VCaP (cell line): ENCODE measurements around the gene REG1A.

ENCODE experiments used
- H3K27ac ChIP-seq: fragments of 450-650 bp; 2 replicates; pipeline ENCODE4 v1.5.1; 2017
- TF ChIP-seq, protein P1 (sequence below): fragments of 450-650 bp; conservative IDR thresholded peaks from 2 replicates; pipeline ENCODE4 v1.5.1; 2017; ENCODE audit warnings: mild to moderate bottlenecking, moderate library complexity

REG1A gene

DNA sequence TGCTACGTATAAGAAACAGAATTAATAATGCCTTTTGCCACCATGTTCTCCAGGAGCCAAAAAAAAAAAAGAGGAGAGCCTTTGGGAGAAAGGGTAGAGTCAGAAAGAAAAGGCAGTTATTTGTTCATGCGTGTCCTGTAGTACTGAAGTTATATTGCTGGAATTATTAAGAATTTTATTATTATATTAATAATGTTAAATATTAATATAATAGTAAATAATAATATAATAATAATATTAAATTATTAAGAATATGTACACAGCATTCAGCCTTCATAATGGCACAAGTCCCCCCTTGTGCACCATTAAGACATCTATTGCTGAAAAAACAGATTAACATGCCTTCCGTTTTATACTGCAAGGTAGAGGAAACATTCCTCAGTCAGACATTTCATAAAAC is 8.1 kb downstream of the REG1A start:
- TF ChIP-seq, protein P1, sequence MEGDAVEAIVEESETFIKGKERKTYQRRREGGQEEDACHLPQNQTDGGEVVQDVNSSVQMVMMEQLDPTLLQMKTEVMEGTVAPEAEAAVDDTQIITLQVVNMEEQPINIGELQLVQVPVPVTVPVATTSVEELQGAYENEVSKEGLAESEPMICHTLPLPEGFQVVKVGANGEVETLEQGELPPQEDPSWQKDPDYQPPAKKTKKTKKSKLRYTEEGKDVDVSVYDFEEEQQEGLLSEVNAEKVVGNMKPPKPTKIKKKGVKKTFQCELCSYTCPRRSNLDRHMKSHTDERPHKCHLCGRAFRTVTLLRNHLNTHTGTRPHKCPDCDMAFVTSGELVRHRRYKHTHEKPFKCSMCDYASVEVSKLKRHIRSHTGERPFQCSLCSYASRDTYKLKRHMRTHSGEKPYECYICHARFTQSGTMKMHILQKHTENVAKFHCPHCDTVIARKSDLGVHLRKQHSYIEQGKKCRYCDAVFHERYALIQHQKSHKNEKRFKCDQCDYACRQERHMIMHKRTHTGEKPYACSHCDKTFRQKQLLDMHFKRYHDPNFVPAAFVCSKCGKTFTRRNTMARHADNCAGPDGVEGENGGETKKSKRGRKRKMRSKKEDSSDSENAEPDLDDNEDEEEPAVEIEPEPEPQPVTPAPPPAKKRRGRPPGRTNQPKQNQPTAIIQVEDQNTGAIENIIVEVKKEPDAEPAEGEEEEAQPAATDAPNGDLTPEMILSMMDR, result no peak
- H3K27ac ChIP-seq, result no peak overlapping the region

- TF ChIP-seq, protein P1, result no peak
Observed at GRCh38 chr2:79129260-79129659, 9.0 kb downstream of the REG1A start.

GRCh38 chr2:79129804-79130203 is 9.5 kb downstream of the REG1A start:
- TF ChIP-seq, protein P1, result no peak
- no peak overlapping the region for H3K27ac ChIP-seq

More at GRCh38 chr2:79129260-79129659, 9.0 kb downstream of the REG1A start:
- no peak overlapping the region for H3K27ac ChIP-seq

- no peak overlapping the region for H3K27ac ChIP-seq
- TF ChIP-seq, protein P1, result peak; percentile 59
Observed at GRCh38 chr2:79131687-79132086, 11.4 kb downstream of the REG1A start.

DNA sequence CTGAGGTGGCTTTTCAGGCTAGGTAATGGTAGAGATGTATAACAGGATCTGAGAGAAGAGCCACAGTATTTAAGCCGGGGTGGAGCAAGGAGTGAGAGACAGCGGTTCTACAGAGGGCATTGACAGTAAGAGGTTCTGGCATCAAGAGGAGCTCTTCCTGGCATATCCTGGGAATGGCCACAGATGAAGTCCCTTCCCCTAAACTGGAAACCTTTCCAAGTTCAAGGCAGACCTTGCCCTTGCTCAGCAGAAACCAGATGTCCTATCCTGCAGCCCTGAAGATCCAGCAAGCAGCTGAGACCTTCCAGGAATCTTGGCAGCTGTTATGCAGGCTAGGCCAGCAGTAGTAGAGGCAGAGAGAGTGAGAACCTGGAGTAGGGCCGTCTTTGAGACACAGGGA is 18.1 kb downstream of the REG1A start:
- TF ChIP-seq, protein P1, result no peak
- no peak overlapping the region for H3K27ac ChIP-seq

DNA sequence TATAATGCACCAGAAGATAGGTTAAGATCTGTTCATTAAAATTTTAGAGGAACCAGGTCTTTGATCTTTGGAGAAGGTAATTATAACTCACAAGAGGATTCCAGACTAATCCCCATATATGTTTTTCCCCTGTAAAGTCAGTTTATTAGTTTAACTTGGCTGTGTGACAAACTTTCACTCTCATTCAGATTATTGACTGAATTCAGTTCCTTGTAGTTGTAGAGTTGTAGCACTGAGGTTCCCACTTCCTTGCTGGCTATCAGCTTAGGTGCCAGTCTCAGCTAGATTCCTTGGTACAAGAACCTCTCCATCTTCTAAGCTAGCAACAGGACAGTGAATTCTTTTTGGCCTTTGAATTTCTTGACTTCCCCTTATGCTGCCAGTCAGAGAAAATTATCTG is 19.1 kb downstream of the REG1A start:
- TF ChIP-seq, protein P1, result no peak
- no peak overlapping the region for H3K27ac ChIP-seq

GRCh38 chr2:79155826-79156476 is 35.7 kb downstream of the REG1A start:
- no peak overlapping the region for H3K27ac ChIP-seq
- TF ChIP-seq, protein P1, result no peak
